CD4-positive, alpha-beta T cell treated with Interleukin-4 for 4 hours (primary cell): ENCODE data around the gene FBXL16.

Experiments used
- DNase-seq: peaks from one replicate; pipeline ENCODE4 v3.0.0-alpha.2; 2020

The FBXL16 gene

GRCh38 chr16:660132-660458 lies 45.5 kb downstream of the FBXL16 start:
- no peak for DNase-seq

- DNase-seq: no peak
Measured at GRCh38 chr16:659618-660017, 46.0 kb downstream of the FBXL16 start.

GRCh38 chr16:658679-659571 lies 46.7 kb downstream of the FBXL16 start:
- no peak for DNase-seq

- DNase-seq: no peak
Measured at GRCh38 chr16:657487-657886, 48.1 kb downstream of the FBXL16 start.

- DNase-seq: no peak
Measured at GRCh38 chr16:654034-654433, 51.6 kb downstream of the FBXL16 start.

GRCh38 chr16:652454-653305 lies 52.9 kb downstream of the FBXL16 start:
- no peak for DNase-seq

- DNase-seq: no peak
Measured at GRCh38 chr16:651844-652243, 53.8 kb downstream of the FBXL16 start.

- DNase-seq: no peak
Measured at GRCh38 chr16:649631-650030, 56.0 kb downstream of the FBXL16 start.

GRCh38 chr16:648781-649589 lies 56.6 kb downstream of the FBXL16 start, which contains the start of gene WDR90:
Gene WDR90, plus strand, starts transcription at chr16:649365. Its CDS starts 52 bp downstream, at chr16:649417.
- peak; percentile 86 for DNase-seq

- DNase-seq: no peak
Measured at GRCh38 chr16:648071-648780, 57.4 kb downstream of the FBXL16 start.

- DNase-seq: no peak
Measured at GRCh38 chr16:647173-647902, 58.3 kb downstream of the FBXL16 start.

- no peak for DNase-seq
Measured at GRCh38 chr16:646679-647172, 58.9 kb downstream of the FBXL16 start.

GRCh38 chr16:645852-646678 lies 59.5 kb downstream of the FBXL16 start:
- DNase-seq: no peak

- DNase-seq: no peak
Measured at GRCh38 chr16:644556-644955, 61.0 kb downstream of the FBXL16 start.

- no peak for DNase-seq
Measured at GRCh38 chr16:643050-643368, 62.6 kb downstream of the FBXL16 start.
